ENCODE measurements around the gene SYNCRIP. TPM values are rescaled to one million over a fixed set of nuclear protein-coding genes. Genes with fewer than 3 reads are reported as not detected.
"Not testable (repeated sequence)": the region's sequence is repeated elsewhere in the genome, so short reads cannot be mapped to it uniquely, and the experiment has no call there.

SYNCRIP gene
- total RNA-seq, 2 donors from 2014 or later = 113 to 147 TPM

- DNase-seq (ENCODE audit: low spot score) = peak; percentile 53
- intact Hi-C loops (cut with DNase I) = no loop called here
These were observed 27.9 kb downstream of the SYNCRIP start for GRCh38 chr6:85614780-85615179.

GRCh38 chr6:85612690-85613474 is 29.8 kb downstream of the SYNCRIP start:
- intact Hi-C loops (cut with DNase I) = no loop called here
- DNase-seq (ENCODE audit: low spot score) = no peak

GRCh38 chr6:85610182-85610895 is 32.3 kb downstream of the SYNCRIP start:
- intact Hi-C loops (cut with DNase I) = loop anchor here in 1 of 2 donors (1.0 kb wide), 1 partner anchor 22 kb away; no protein-coding TSS in a partner anchor
- DNase-seq (ENCODE audit: low spot score) = no peak

- intact Hi-C loops (cut with DNase I) = no loop called here
- no peak for DNase-seq (ENCODE audit: low spot score)
These were observed 40.6 kb downstream of the SYNCRIP start for GRCh38 chr6:85602100-85602499.

- intact Hi-C loops (cut with DNase I) = no loop called here
- no peak for DNase-seq (ENCODE audit: low spot score)
These were observed 41.9 kb downstream of the SYNCRIP start for GRCh38 chr6:85600713-85601313.

GRCh38 chr6:85594197-85594930 is 48.3 kb downstream of the SYNCRIP start:
- DNase-seq (ENCODE audit: low spot score) = no peak
- intact Hi-C loops (cut with DNase I) = no loop called here

GRCh38 chr6:85593438-85594196 is 49.1 kb downstream of the SYNCRIP start, which contains the start of gene SNX14:
Gene SNX14, minus strand, starts transcription at chr6:85593858. Its CDS starts 140 bp downstream, at chr6:85593718.
- intact Hi-C loops (cut with DNase I) = no loop called here
- peak; percentile 99 for DNase-seq (ENCODE audit: low spot score)

GRCh38 chr6:85592033-85592432 is 50.7 kb downstream of the SYNCRIP start:
- no peak for DNase-seq (ENCODE audit: low spot score)
- intact Hi-C loops (cut with DNase I) = no loop called here

GRCh38 chr6:85591207-85591606 is 51.5 kb downstream of the SYNCRIP start:
- DNase-seq (ENCODE audit: low spot score) = no peak
- intact Hi-C loops (cut with DNase I) = no loop called here

- intact Hi-C loops (cut with DNase I) = no loop called here
- no peak for DNase-seq (ENCODE audit: low spot score)
These were observed 56.9 kb downstream of the SYNCRIP start for GRCh38 chr6:85585741-85586140.

- intact Hi-C loops (cut with DNase I); DNase-seq (ENCODE audit: low spot score): not testable (repeated sequence)
These were observed 59.9 kb downstream of the SYNCRIP start for GRCh38 chr6:85582832-85583231.

GRCh38 chr6:85581572-85581971 is 61.1 kb downstream of the SYNCRIP start:
- intact Hi-C loops (cut with DNase I) = no loop called here
- DNase-seq (ENCODE audit: low spot score) = no peak

GRCh38 chr6:85580878-85581267 is 61.8 kb downstream of the SYNCRIP start:
- DNase-seq (ENCODE audit: low spot score) = no peak
- intact Hi-C loops (cut with DNase I) = no loop called here

GRCh38 chr6:85580118-85580877 is 62.4 kb downstream of the SYNCRIP start:
- no peak for DNase-seq (ENCODE audit: low spot score)
- intact Hi-C loops (cut with DNase I) = no loop called here

GRCh38 chr6:85579581-85579980 is 63.1 kb downstream of the SYNCRIP start:
- intact Hi-C loops (cut with DNase I) = no loop called here
- DNase-seq (ENCODE audit: low spot score) = no peak

- intact Hi-C loops (cut with DNase I) = no loop called here
- no peak for DNase-seq (ENCODE audit: low spot score)
These were observed 66.2 kb downstream of the SYNCRIP start for GRCh38 chr6:85576476-85576875.

GRCh38 chr6:85574932-85575598 is 67.6 kb downstream of the SYNCRIP start:
- intact Hi-C loops (cut with DNase I) = no loop called here
- no peak for DNase-seq (ENCODE audit: low spot score)

GRCh38 chr6:85569323-85569722 is 73.4 kb downstream of the SYNCRIP start:
- no peak for DNase-seq (ENCODE audit: low spot score)
- intact Hi-C loops (cut with DNase I) = no loop called here
